ENCODE results near the gene TMEM63A.

TMEM63A gene

DNA sequence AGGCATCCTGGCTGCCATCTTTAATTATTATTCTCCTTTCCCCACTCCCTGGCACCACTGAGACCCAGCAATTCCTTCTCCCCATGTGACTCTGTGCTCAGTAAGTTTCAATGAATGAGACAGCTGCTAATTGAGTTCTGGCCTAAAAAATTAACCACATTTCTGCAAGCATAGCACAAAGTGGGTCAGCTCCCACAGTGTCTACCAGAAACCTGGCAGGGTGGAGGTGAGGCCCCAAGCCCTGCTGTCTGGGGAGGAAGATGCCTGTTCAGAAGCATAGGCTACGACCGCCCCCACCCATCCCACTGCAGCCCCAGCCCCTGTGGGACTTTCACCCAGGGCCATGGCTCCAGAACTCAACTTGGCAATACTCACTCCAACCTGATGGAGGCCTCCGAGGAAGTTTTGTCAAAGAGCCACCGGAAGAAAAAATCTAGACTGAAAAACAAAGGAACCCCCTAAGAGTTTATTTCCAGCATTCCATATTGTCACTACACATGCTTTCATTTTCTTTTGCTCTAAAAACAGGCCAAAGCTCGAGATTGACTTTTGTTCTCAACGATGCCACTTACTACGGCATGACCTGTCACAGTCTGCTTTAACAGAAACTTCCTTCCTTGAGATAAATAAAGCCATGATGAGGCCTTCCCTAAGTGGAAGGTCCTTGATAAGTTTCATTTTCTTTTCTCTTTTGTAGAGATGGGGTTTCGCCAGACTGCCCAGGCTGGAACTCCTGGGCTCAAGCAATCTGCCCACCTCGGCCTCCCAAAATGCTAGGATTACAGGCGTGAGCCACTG is 26.5 kb downstream of the TMEM63A start:
- no peak for TF ChIP-seq ZFX (IDR thresholded peaks at IDR 0.05; ENCODE audit: borderline replicate concordance)
- TF ChIP-seq, protein P1, sequence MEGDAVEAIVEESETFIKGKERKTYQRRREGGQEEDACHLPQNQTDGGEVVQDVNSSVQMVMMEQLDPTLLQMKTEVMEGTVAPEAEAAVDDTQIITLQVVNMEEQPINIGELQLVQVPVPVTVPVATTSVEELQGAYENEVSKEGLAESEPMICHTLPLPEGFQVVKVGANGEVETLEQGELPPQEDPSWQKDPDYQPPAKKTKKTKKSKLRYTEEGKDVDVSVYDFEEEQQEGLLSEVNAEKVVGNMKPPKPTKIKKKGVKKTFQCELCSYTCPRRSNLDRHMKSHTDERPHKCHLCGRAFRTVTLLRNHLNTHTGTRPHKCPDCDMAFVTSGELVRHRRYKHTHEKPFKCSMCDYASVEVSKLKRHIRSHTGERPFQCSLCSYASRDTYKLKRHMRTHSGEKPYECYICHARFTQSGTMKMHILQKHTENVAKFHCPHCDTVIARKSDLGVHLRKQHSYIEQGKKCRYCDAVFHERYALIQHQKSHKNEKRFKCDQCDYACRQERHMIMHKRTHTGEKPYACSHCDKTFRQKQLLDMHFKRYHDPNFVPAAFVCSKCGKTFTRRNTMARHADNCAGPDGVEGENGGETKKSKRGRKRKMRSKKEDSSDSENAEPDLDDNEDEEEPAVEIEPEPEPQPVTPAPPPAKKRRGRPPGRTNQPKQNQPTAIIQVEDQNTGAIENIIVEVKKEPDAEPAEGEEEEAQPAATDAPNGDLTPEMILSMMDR (IDR thresholded peaks at IDR 0.05): no peak
- H3K27ac ChIP-seq: no peak overlapping the region

GRCh38 chr1:225853441-225853840 is 28.7 kb downstream of the TMEM63A start:
- TF ChIP-seq, protein P1 (IDR thresholded peaks at IDR 0.05): no peak
- no peak for TF ChIP-seq ZFX (IDR thresholded peaks at IDR 0.05; ENCODE audit: borderline replicate concordance)
- no peak overlapping the region for H3K27ac ChIP-seq

DNA sequence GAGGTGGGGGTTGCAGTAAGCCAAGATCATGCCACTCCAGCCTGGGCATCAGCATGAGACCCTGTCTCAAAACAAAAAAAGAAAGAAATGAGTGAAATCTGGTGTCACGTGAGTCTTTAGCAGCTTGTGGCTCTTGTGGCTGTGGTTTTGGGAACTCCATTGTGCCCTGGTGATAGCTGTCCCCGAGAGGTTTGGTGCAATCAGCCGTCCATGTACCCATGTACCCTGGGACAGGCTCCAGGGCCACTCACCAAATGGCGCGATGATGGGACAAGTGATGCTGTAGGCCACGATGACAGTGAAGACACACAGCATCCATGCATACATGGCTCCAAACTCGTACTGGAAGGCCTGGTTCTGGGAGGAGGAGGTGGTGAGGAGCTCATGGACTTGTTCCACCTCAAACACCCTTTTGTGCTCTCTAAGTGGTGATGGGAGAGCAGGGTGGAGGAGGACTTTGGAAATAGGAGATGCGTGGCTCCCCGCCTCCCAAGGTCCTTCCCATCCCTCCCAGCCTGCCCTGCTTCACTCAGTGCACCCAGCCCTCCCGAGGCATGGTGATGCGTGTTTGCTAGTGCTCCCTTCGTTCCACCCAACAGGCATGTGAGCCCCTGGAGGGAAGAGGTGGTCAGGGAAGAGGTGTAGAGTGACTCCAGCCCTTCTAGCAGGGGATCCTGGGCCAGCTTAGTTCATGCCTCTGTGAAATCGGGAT is 29.6 kb downstream of the TMEM63A start:
- TF ChIP-seq ZFX (IDR thresholded peaks at IDR 0.05; ENCODE audit: borderline replicate concordance): no peak
- TF ChIP-seq, protein P1 (IDR thresholded peaks at IDR 0.05): no peak
- H3K27ac ChIP-seq: no peak overlapping the region

DNA sequence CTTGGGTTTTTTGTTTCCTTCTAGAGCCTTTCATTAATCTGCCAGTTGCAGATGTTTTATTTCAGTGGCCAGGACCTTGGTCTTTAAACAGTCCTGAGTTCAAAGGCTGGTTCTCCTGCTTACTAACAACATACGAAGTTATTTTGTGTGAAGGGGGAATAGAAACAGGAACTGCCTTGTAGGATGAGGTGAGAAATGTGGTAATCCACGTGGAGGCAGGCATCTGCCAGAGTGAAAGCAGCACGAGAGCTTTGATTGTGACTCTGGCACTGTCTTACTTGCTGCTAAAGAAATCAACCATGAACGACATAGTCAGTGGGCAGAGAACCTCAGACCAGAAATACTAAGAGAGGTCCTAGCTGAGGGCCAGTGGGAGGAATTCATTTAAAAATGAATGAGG is 30.4 kb downstream of the TMEM63A start:
- TF ChIP-seq, protein P1 (IDR thresholded peaks at IDR 0.05): no peak
- no peak for TF ChIP-seq ZFX (IDR thresholded peaks at IDR 0.05; ENCODE audit: borderline replicate concordance)
- H3K27ac ChIP-seq: no peak overlapping the region

GRCh38 chr1:225850370-225850769 is 31.8 kb downstream of the TMEM63A start:
- no peak for TF ChIP-seq ZFX (IDR thresholded peaks at IDR 0.05; ENCODE audit: borderline replicate concordance)
- TF ChIP-seq, protein P1 (IDR thresholded peaks at IDR 0.05): no peak
- no peak overlapping the region for H3K27ac ChIP-seq

GRCh38 chr1:225849925-225850324 is 32.3 kb downstream of the TMEM63A start:
- TF ChIP-seq ZFX (IDR thresholded peaks at IDR 0.05; ENCODE audit: borderline replicate concordance): no peak
- TF ChIP-seq, protein P1 (IDR thresholded peaks at IDR 0.05): no peak
- H3K27ac ChIP-seq: no peak overlapping the region
